GM10266 (cell line): ENCODE measurements around the gene KHK.

Experiments
- DNase-seq: peaks from one replicate; pipeline ENCODE4 v3.0.0; 2012; ENCODE audit errors: extremely low spot score
- TF ChIP-seq, protein P1 (sequence below): IDR thresholded peaks from 2 replicates; pipeline ENCODE4 v1.5.1; 2012; ENCODE audit warnings: mild to moderate bottlenecking, low read depth; ENCODE audit not compliant: control insufficient read depth, insufficient read depth; ENCODE audit errors: missing control alignments

Gene KHK

DNA sequence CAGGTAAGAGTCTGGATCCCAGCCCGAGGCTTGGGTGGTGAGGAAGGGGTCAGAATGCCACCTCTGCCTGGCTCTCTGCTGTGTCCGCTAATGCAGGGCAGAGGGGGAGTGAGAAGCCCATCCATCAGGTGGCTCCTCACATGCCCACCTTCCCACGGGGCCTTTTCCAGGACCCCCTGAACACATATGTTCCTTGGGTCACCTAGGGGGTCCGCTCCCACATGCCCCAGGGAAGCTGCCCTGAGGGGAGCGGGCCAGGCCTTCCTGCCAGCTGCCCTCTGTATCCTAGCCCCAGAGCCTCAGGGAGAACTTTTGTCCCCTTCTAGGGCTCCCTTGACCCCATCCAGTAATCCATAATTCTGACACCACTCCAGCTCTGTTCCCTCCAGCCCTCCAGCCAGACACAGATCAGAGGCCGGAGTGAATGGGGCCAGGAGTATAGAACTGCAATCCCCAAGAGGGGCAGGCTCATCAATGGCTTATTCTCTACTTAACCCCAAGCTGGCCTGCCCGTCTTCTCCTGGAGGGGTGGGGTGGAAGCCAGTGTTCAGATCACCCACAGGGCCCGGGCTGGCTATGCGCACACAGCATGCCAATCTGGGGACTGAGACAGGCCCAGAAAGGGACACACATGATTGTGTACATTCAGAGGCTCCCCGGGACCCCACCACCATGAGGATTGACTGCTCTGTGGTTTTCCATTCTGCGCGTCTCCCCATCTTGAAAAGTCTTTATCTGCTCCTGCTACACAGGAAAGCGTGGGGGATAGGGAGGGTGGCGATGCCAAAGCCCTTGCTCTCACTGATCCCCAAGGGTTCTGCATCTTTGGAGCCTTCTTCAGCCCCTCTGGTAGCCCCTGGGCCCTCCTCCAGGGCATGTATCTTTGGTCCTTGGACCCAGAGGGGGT lies 7.1 kb upstream of the KHK start:
- no peak for DNase-seq
- TF ChIP-seq, protein P1, sequence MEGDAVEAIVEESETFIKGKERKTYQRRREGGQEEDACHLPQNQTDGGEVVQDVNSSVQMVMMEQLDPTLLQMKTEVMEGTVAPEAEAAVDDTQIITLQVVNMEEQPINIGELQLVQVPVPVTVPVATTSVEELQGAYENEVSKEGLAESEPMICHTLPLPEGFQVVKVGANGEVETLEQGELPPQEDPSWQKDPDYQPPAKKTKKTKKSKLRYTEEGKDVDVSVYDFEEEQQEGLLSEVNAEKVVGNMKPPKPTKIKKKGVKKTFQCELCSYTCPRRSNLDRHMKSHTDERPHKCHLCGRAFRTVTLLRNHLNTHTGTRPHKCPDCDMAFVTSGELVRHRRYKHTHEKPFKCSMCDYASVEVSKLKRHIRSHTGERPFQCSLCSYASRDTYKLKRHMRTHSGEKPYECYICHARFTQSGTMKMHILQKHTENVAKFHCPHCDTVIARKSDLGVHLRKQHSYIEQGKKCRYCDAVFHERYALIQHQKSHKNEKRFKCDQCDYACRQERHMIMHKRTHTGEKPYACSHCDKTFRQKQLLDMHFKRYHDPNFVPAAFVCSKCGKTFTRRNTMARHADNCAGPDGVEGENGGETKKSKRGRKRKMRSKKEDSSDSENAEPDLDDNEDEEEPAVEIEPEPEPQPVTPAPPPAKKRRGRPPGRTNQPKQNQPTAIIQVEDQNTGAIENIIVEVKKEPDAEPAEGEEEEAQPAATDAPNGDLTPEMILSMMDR: no peak

DNA sequence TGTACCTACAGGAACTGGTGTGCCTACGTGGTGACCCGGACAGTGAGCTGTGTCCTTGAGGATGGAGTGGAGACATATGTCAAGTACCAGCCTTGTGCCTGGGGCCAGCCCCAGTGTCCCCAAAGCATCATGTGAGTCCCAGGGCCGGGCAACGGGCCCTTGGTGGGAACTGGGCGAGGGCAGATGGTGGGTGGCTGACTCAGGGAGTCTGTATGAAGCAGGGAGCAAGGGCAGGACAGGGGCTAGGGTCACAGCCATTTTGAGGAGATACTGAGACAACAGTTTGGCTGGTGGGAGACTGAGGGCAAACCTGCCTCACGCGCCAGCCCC lies 6.5 kb upstream of the KHK start:
- TF ChIP-seq, protein P1: no peak
- DNase-seq: no peak

DNA sequence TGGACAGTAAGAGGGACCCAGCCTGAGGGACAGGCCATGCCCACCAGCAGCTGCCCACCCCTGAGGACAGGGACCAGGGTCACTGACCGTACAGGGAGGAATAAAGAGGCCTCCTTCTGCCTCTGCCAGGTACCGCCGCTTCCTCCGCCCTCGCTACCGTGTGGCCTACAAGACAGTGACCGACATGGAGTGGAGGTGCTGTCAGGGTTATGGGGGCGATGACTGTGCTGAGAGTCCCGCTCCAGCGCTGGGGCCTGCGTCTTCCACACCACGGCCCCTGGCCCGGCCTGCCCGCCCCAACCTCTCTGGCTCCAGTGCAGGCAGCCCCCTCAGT lies 6.0 kb upstream of the KHK start:
- DNase-seq: no peak
- TF ChIP-seq, protein P1: no peak

DNA sequence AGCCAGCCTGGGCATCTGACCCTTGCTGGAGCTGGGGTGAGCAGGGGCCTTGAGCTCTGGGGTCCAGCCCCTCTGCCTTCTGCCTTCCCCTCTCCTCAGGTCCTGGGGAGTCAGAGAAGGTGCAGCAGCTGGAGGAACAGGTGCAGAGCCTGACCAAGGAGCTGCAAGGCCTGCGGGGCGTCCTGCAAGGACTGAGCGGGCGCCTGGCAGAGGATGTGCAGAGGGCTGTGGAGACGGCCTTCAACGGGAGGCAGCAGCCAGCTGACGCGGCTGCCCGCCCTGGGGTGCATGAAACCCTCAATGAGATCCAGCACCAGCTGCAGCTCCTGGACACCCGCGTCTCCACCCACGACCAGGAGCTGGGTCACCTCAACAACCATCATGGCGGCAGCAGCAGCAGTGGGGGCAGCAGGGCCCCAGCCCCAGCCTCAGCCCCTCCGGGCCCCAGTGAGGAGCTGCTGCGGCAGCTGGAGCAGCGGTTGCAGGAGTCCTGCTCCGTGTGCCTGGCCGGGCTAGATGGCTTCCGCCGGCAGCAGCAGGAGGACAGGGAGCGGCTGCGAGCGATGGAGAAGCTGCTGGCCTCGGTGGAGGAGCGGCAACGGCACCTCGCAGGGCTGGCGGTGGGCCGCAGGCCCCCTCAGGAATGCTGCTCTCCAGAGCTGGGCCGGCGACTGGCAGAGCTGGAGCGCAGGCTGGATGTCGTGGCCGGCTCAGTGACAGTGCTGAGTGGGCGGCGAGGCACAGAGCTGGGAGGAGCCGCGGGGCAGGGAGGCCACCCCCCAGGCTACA lies 4.4 kb upstream of the KHK start:
- TF ChIP-seq, protein P1: no peak
- DNase-seq: no peak

DNA sequence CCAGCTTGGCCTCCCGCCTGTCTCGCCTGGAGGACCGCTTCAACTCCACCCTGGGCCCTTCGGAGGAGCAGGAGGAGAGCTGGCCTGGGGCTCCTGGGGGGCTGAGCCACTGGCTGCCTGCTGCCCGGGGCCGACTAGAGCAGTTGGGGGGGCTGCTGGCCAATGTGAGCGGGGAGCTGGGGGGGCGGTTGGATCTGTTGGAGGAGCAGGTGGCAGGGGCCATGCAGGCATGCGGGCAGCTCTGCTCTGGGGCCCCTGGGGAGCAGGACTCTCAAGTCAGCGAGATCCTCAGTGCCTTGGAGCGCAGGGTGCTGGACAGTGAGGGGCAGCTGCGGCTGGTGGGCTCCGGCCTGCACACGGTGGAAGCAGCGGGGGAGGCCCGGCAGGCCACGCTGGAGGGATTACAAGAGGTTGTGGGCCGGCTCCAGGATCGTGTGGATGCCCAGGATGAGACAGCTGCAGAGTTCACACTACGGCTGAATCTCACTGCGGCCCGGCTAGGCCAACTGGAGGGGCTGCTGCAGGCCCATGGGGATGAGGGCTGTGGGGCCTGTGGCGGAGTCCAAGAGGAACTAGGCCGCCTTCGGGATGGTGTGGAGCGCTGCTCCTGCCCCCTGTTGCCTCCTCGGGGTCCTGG lies 3.7 kb upstream of the KHK start:
- DNase-seq: no peak
- TF ChIP-seq, protein P1: no peak

DNA sequence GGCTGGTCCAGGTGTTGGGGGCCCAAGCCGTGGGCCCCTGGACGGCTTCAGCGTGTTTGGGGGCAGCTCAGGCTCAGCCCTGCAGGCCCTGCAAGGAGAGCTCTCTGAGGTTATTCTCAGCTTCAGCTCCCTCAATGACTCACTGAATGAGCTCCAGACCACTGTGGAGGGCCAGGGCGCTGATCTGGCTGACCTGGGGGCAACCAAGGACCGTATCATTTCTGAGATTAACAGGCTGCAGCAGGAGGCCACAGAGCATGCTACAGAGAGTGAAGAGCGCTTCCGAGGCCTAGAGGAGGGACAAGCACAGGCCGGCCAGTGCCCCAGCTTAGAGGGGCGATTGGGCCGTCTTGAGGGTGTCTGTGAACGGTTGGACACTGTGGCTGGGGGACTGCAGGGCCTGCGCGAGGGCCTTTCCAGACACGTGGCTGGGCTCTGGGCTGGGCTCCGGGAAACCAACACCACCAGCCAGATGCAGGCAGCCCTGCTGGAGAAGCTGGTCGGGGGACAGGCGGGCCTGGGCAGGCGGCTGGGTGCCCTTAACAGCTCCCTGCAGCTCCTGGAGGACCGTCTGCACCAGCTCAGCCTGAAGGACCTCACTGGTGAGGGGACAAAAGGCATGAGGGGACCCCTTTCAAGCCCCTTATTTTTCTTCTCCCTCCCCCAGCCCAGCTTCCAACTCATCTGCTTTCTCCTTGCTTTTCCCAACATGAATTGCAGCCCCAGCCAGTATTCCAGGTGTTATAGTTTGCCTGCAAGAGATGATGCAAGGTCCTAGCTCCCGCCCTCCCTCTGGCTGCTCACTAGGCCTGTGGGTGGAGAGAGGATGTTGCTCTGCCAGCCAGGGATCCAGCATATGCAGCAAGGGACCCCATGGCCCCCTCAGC lies 2.9 kb upstream of the KHK start:
- no peak for DNase-seq
- TF ChIP-seq, protein P1: no peak
